ENCODE measurements around the gene SPATA21. TPM values are rescaled to one million over a fixed set of nuclear protein-coding genes. Genes with fewer than 3 reads are reported as not detected.

The SPATA21 gene
- total and polyA plus RNA-seq, 4 donors, result 0.08 to 0.42 TPM; not detected in 2

- TF ChIP-seq SP1 (IDR thresholded peaks at IDR 0.05), result peak; percentile 21
- peak; percentile 94 for TF ChIP-seq YY1 (IDR thresholded peaks at IDR 0.05)
- TF ChIP-seq HNF4G (IDR thresholded peaks at IDR 0.05), result no peak
- no peak for TF ChIP-seq CTCF (IDR thresholded peaks at IDR 0.05; ENCODE audit: low read depth, low read length, missing input control)
- TF ChIP-seq RAD21 (IDR thresholded peaks at IDR 0.05), result no peak
- no peak for TF ChIP-seq GABPA (IDR thresholded peaks at IDR 0.05 in 1 of 2, conservative IDR thresholded peaks at IDR 0.05 in 1 of 2)
- TF ChIP-seq NR2F2 (IDR thresholded peaks at IDR 0.05), result no peak
- Histone ChIP-seq H3K9ac (ENCODE audit: low read depth in 1 of 2, low read length in 2 of 2) (peak overlapping the region; percentile 63 to 94), H3K27ac (ENCODE audit: low read depth in 1 of 2, low read length in 2 of 2) (peak overlapping the region; percentile 98 to 99), H3K27me3 (ENCODE audit: control insufficient read depth in 4 of 4, insufficient read depth in 4 of 4, low read length in 3 of 4) (no peaks in the 10 kb centered on the region), H3K4me1 (ENCODE audit: control insufficient read depth in 4 of 4, insufficient read depth in 4 of 4, low read length in 3 of 4) (peaks cover 10 to 26% (median 18%) of the 10 kb centered on the region in 4 donors), H3K36me3 (ENCODE audit: control insufficient read depth in 4 of 4, insufficient read depth in 3 of 4, low read depth in 1 of 4, low read length in 3 of 4) (no peaks in the 10 kb centered on the region), H3K9me3 (ENCODE audit: control insufficient read depth in 4 of 4, low read length in 3 of 4) (no peaks in the 10 kb centered on the region), H3K4me3 (ENCODE audit: low read depth in 1 of 3, low read length in 3 of 3) (peak overlapping the region; percentile 69 to 97 (median 93))
- DNase-seq (ENCODE audit: low spot score), result peak; percentile 81
- WGBS, result under 1% methylated on average over 47 of the region's 47 CpGs
These were observed 69.8 kb downstream of the SPATA21 start for GRCh38 chr1:16367258-16367967.

- Histone ChIP-seq H3K9ac (ENCODE audit: low read depth in 1 of 2, low read length in 2 of 2) (peak within 1 kb of the TSS; percentile 63 to 94), H3K36me3 (ENCODE audit: control insufficient read depth in 4 of 4, insufficient read depth in 3 of 4, low read depth in 1 of 4, low read length in 3 of 4) (no peaks in the 10 kb centered on the region), H3K4me3 (ENCODE audit: low read depth in 1 of 3, low read length in 3 of 3) (peak within 1 kb of the TSS; percentile 69 to 97 (median 93)), H3K4me1 (ENCODE audit: control insufficient read depth in 4 of 4, insufficient read depth in 4 of 4, low read length in 3 of 4) (peaks cover 8 to 23% (median 14%) of the 10 kb centered on the region in 4 donors), H3K27me3 (ENCODE audit: control insufficient read depth in 4 of 4, insufficient read depth in 4 of 4, low read length in 3 of 4) (no peaks in the 10 kb centered on the region), H3K27ac (ENCODE audit: low read depth in 1 of 2, low read length in 2 of 2) (peak within 1 kb of the TSS; percentile 98 to 99), H3K9me3 (ENCODE audit: control insufficient read depth in 4 of 4, low read length in 3 of 4) (no peaks in the 10 kb centered on the region)
- TF ChIP-seq EGR1 (IDR thresholded peaks at IDR 0.05; ENCODE audit: low read depth in 2 of 2) (peak; percentile 69 to 72), FOXA1 (IDR thresholded peaks at IDR 0.05) (peak; percentile 96), MAX (IDR thresholded peaks at IDR 0.05) (peak; percentile 80), ZBTB33 (IDR thresholded peaks at IDR 0.05) (peak; percentile 94), SP1 (IDR thresholded peaks at IDR 0.05) (peak; percentile 76), CTCF (IDR thresholded peaks at IDR 0.05; ENCODE audit: low read depth, low read length, missing input control) (no peak), REST (IDR thresholded peaks at IDR 0.05) (peak; percentile 48), GABPA (IDR thresholded peaks at IDR 0.05 in 1 of 2, conservative IDR thresholded peaks at IDR 0.05 in 1 of 2) (peak; percentile 87 to 93), RXRA (IDR thresholded peaks at IDR 0.05) (peak; percentile 58 to 66), JUND (IDR thresholded peaks at IDR 0.05) (peak; percentile 42 to 59), HNF4A (conservative IDR thresholded peaks at IDR 0.05) (peak; percentile 51 to 68), ATF3 (IDR thresholded peaks at IDR 0.05) (peak; percentile 57), YY1 (IDR thresholded peaks at IDR 0.05) (peak; percentile 100), NR2F2 (IDR thresholded peaks at IDR 0.05) (peak; percentile 43), RAD21 (IDR thresholded peaks at IDR 0.05) (peak in 1 of 2 donors; percentile 26), FOXA2 (IDR thresholded peaks at IDR 0.05) (peak; percentile 97), TAF1 (conservative IDR thresholded peaks at IDR 0.05) (peak; percentile 38), HNF4G (IDR thresholded peaks at IDR 0.05) (no peak)
- 2% methylated on average over 24 of the region's 24 CpGs for WGBS
- DNase-seq (ENCODE audit: low spot score), result peak; percentile 95
These were observed 70.4 kb downstream of the SPATA21 start, which contains the start of gene SZRD1 for GRCh38 chr1:16366722-16367257. Gene SZRD1 (plus strand): TSS chr1:16367242. CDS start chr1:16367258, 16 bp downstream.
